IMR-90 (cell line): ENCODE results near the gene SCYGR8. TPM values are rescaled to one million over a fixed set of nuclear protein-coding genes. Genes with fewer than 3 reads are reported as not detected.

Source experiments
- ATAC-seq: fragments of 200-7000 bp; cut with Tn5 transposase; 2 replicates; pipeline ENCODE4 v1.9.1; 2020; ENCODE audit warnings: low read depth, mild to moderate bottlenecking, moderate library complexity
- BruUV-seq: library from RNA; stranded (reverse); fragments of 400-500 nt; replicated peaks from 2 replicates; lab custom pipeline; 2021; lab: Mats Ljungman, UMichigan
- CTCF ChIA-PET: fragments of 300-600 bp; formaldehyde crosslinking; extraction: SDS; loops from one replicate; lab custom pipeline; 2021; ENCODE audit warnings: antibody characterized with exemption; lab: Yijun Ruan, JAX
- POLR2A ChIA-PET: fragments of 300-600 bp; sonication (Branson Sonifier 250); formaldehyde crosslinking; loops from one replicate; lab custom pipeline; 2022; ENCODE audit warnings: antibody characterized with exemption; ENCODE audit not compliant: unreplicated experiment; lab: Charles Lee
- DNase-seq: peaks from one replicate; pipeline ENCODE4 v3.0.0; 2013
- H2AFZ ChIP-seq: replicated peaks from 2 replicates; pipeline ENCODE3; 2013; ENCODE audit warnings: low read length, mild to moderate bottlenecking; ENCODE audit not compliant: poor library complexity
- H2AK5ac ChIP-seq: 2 replicates; pipeline ENCODE4 v1.6.1; 2013; ENCODE audit warnings: low read depth, low read length, inconsistent platforms
- H2AK9ac ChIP-seq: replicated peaks from 2 replicates; pipeline ENCODE3; 2013; ENCODE audit warnings: mild to moderate bottlenecking, low read depth, low read length, moderate library complexity; ENCODE audit not compliant: poor library complexity
- H2BK120ac ChIP-seq: 2 replicates; pipeline ENCODE4 v1.6.1; 2013; ENCODE audit warnings: low read depth, low read length, inconsistent platforms
- H2BK15ac ChIP-seq: 3 replicates; pipeline ENCODE4 v1.6.1; 2013; ENCODE audit warnings: low read depth, low read length, inconsistent platforms
- H2BK20ac ChIP-seq: 2 replicates; pipeline ENCODE4 v1.6.1; 2013; ENCODE audit warnings: low read depth, mild to moderate bottlenecking, inconsistent platforms, low read length, moderate library complexity
- H2BK5ac ChIP-seq: 2 replicates; pipeline ENCODE4 v1.6.1; 2013; ENCODE audit warnings: mild to moderate bottlenecking, low read depth, low read length, inconsistent platforms; ENCODE audit not compliant: poor library complexity, severe bottlenecking
- H3K14ac ChIP-seq: replicated peaks from 2 replicates; pipeline ENCODE4 v1.6.1; 2013; ENCODE audit warnings: low read depth, low read length, inconsistent platforms
- H3K18ac ChIP-seq: 2 replicates; pipeline ENCODE4 v1.6.1; 2013; ENCODE audit warnings: low read depth, low read length, control low read depth
- H3K23ac ChIP-seq: 2 replicates; pipeline ENCODE4 v1.6.1; 2013; ENCODE audit warnings: low read depth, low read length, inconsistent platforms
- H3K27ac ChIP-seq: 2 replicates; pipeline ENCODE4 v1.5.1; 2013; ENCODE audit warnings: mild to moderate bottlenecking, control low read depth, low read length; ENCODE audit not compliant: insufficient read depth
- H3K27me3 ChIP-seq: 2 replicates; pipeline ENCODE4 v1.6.1; 2013; ENCODE audit warnings: low read length; ENCODE audit not compliant: control insufficient read depth, insufficient read depth
- H3K36me3 ChIP-seq: 2 replicates; pipeline ENCODE4 v1.6.1; 2013; ENCODE audit warnings: low read length, mixed read lengths; ENCODE audit not compliant: control insufficient read depth, insufficient read depth
- H3K4ac ChIP-seq: 2 replicates; pipeline ENCODE4 v1.6.1; 2013; ENCODE audit warnings: low read depth, low read length, inconsistent platforms
- H3K4me1 ChIP-seq: 2 replicates; pipeline ENCODE4 v1.6.1; 2013; ENCODE audit warnings: low read length, mixed read lengths; ENCODE audit not compliant: control insufficient read depth, insufficient read depth
- H3K4me2 ChIP-seq: 2 replicates; pipeline ENCODE4 v1.6.1; 2013; ENCODE audit warnings: low read depth, mild to moderate bottlenecking, control low read depth, low read length, moderate library complexity
- H3K4me3 ChIP-seq: 2 replicates; pipeline ENCODE4 v1.5.1; 2013; ENCODE audit warnings: low read depth, mild to moderate bottlenecking, control low read depth, low read length, moderate library complexity; ENCODE audit not compliant: insufficient read depth
- H3K56ac ChIP-seq: 2 replicates; pipeline ENCODE4 v1.6.1; 2013; ENCODE audit warnings: low read length, inconsistent platforms; ENCODE audit not compliant: insufficient read depth; ENCODE audit errors: extremely low read depth
- H3K79me1 ChIP-seq, 2 experiments: 2 replicates each; pipeline ENCODE4 v1.6.1; 2013; ENCODE audit warnings: low read length in 2 of 2, inconsistent platforms in 1 of 2, low read depth in 1 of 2
- H3K9ac ChIP-seq: 2 replicates; pipeline ENCODE4 v1.6.1; 2013; ENCODE audit warnings: low read depth, low read length, control low read depth
- H3K9me1 ChIP-seq: 2 replicates; pipeline ENCODE4 v1.6.1; 2013; ENCODE audit warnings: low read length, inconsistent platforms; ENCODE audit not compliant: insufficient read depth
- H3K9me3 ChIP-seq: 2 replicates; pipeline ENCODE4 v1.6.1; 2013; ENCODE audit warnings: low read length; ENCODE audit not compliant: control insufficient read depth, insufficient read depth
- H4K20me1 ChIP-seq: 2 replicates; pipeline ENCODE4 v1.6.1; 2013; ENCODE audit warnings: low read length, inconsistent platforms; ENCODE audit not compliant: insufficient read depth
- H4K5ac ChIP-seq: 2 replicates; pipeline ENCODE4 v1.6.1; 2013; ENCODE audit warnings: mild to moderate bottlenecking, low read depth, low read length, control low read depth
- H4K8ac ChIP-seq, 2 experiments: 2 replicates each; pipeline ENCODE4 v1.6.1; 2013; ENCODE audit warnings: low read depth in 2 of 2, low read length in 2 of 2, control low read depth in 1 of 2, inconsistent platforms in 1 of 2
- H4K91ac ChIP-seq: 2 replicates; pipeline ENCODE4 v1.6.1; 2013; ENCODE audit warnings: low read depth, low read length, inconsistent platforms; ENCODE audit not compliant: insufficient read depth
- BHLHE40 ChIP-seq: fragments of 150-350 bp; IDR thresholded peaks from 2 replicates; pipeline ENCODE4 v1.6.1; 2016; ENCODE audit warnings: mild to moderate bottlenecking, low read depth, low read length
- CHD1 ChIP-seq: IDR thresholded peaks from 2 replicates; pipeline ENCODE4 v1.6.1; 2012; ENCODE audit warnings: low read depth, low read length, improper control_type of control experiment
- MAFK ChIP-seq: IDR thresholded peaks from 2 replicates; pipeline ENCODE4 v1.6.1; 2012; ENCODE audit warnings: low read depth, low read length, improper control_type of control experiment
- MAZ ChIP-seq: IDR thresholded peaks from 2 replicates; pipeline ENCODE4 v1.6.1; 2012; ENCODE audit warnings: low read depth, mild to moderate bottlenecking, low read length, improper control_type of control experiment, moderate library complexity, borderline replicate concordance
- RCOR1 ChIP-seq: IDR thresholded peaks from 2 replicates; pipeline ENCODE4 v1.6.1; 2012; ENCODE audit warnings: mild to moderate bottlenecking, low read length, improper control_type of control experiment; ENCODE audit not compliant: insufficient replicate concordance
- SMC3 ChIP-seq: fragments of 150-350 bp; IDR thresholded peaks from 2 replicates; pipeline ENCODE4 v1.6.1; 2016; ENCODE audit warnings: low read depth, mild to moderate bottlenecking, antibody characterized with exemption, low read length, moderate library complexity
- WGBS, 2 experiments: methylation state at CpG; one replicate each; pipeline versions ENCODE4 v1.1.5 to v1.1.7; 2013; ENCODE audit warnings: missing lambda C conversion rate in 2 of 2; ENCODE audit not compliant: insufficient read length in 1 of 2; ENCODE audit errors: extremely low coverage in 2 of 2; 5-methylcytosine and 5-hydroxymethylcytosine counted together
- dilution Hi-C: fragments of 300-500 bp; cut with HindIII; formaldehyde crosslinking; loops from one replicate; pipeline ENCODE4 v1.14.3; 2018; ENCODE audit warnings: low sequenced_read_pairs; ENCODE audit not compliant: unreplicated experiment
- in situ Hi-C: fragments of 300-500 bp; cut with MboI; formaldehyde crosslinking; loops from 3 replicates; pipeline ENCODE4 v1.14.3; 2019; ENCODE audit warnings: low sequenced_read_pairs, inconsistent platforms, mixed read lengths
- intact Hi-C: fragments of 100-400 bp; cut with micrococcal nuclease; formaldehyde crosslinking; loops from 2 replicates; pipeline ENCODE4 v1.10.0; 2022
- polyA plus RNA-seq, 3 experiments: library from polyadenylated mRNA; depleted of rRNA; stranded (reverse); fragments of >200 nt; gene quantifications; 2 replicates each; pipeline ENCODE4 v1.2.3, GENCODE V29; 2012; ENCODE audit warnings: low replicate concordance in 1 of 3
- total RNA-seq: library from RNA; depleted of rRNA; stranded (reverse); fragments of >200 nt; gene quantifications from 2 replicates; pipeline ENCODE4 v1.2.3, GENCODE V29; 2012
- TF ChIP-seq, protein P1 (sequence below): fragments of 150-350 bp; IDR thresholded peaks from 2 replicates; pipeline ENCODE4 v1.6.1; 2017; ENCODE audit warnings: mild to moderate bottlenecking, antibody characterized with exemption, low read length, low read depth
- TF ChIP-seq, protein P2 (sequence below): conservative IDR thresholded peaks from 2 replicates; pipeline ENCODE4 v1.5.1; 2012; ENCODE audit warnings: mild to moderate bottlenecking, low read depth, low read length, improper control_type of control experiment

The SCYGR8 gene
- total and polyA plus RNA-seq, 2 of the 4 experiments (the other 2 are of a cell fraction), result not detected

GRCh38 chr2:227772197-227772661 is 26.5 kb downstream of the SCYGR8 start:
- Histone ChIP-seq H2AK5ac (no peak overlapping the region), H3K9ac (no peak overlapping the region), H3K9me1 (0 out of 2 replicates have a peak, but pooled peaks cover 3% of the 10 kb centered on the region), H3K9me3 (no peaks in the 10 kb centered on the region), H3K4ac (no peak overlapping the region), H3K27me3 (no peaks in the 10 kb centered on the region), H4K20me1 (no peaks in the 10 kb centered on the region), H3K36me3 (no peaks in the 10 kb centered on the region), H3K56ac (no peak overlapping the region), H3K18ac (no peak overlapping the region), H3K27ac (no peak overlapping the region), H4K8ac (no peak overlapping the region; a peak in 1 of 4 replicates), H2AK9ac (no peak overlapping the region), H3K14ac (no peak overlapping the region), H2AFZ (no peak overlapping the region), H2BK15ac (no peak overlapping the region), H4K91ac (no peak overlapping the region), H2BK20ac (no peak overlapping the region), H3K4me2 (no peak overlapping the region), H3K4me1 (no peaks in the 10 kb centered on the region), H3K23ac (no peak overlapping the region), H2BK5ac (no peak overlapping the region), H4K5ac (no peak overlapping the region), H3K4me3 (no peak overlapping the region), H3K79me1 (no peaks in the 10 kb centered on the region), H2BK120ac (no peak overlapping the region)
- in situ Hi-C loops (no loop called here), dilution Hi-C loops (no loop called here), intact Hi-C loops (no loop called here)
- no peak for DNase-seq
- WGBS, 2 experiments, result 83% methylated on average over 2 of the region's 5 CpGs; no CpG with 5 or more reads in 1 of the 2 experiments
- no peak for ATAC-seq
- ChIA-PET CTCF (no interaction called here), POLR2A (no interaction called here)
- no peak for TF ChIP-seq BHLHE40
- TF ChIP-seq SMC3, result no peak
- TF ChIP-seq MAFK, result no peak
- no peak for TF ChIP-seq RCOR1
- TF ChIP-seq, protein P1, sequence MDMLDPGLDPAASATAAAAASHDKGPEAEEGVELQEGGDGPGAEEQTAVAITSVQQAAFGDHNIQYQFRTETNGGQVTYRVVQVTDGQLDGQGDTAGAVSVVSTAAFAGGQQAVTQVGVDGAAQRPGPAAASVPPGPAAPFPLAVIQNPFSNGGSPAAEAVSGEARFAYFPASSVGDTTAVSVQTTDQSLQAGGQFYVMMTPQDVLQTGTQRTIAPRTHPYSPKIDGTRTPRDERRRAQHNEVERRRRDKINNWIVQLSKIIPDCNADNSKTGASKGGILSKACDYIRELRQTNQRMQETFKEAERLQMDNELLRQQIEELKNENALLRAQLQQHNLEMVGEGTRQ, result no peak
- TF ChIP-seq, protein P2, sequence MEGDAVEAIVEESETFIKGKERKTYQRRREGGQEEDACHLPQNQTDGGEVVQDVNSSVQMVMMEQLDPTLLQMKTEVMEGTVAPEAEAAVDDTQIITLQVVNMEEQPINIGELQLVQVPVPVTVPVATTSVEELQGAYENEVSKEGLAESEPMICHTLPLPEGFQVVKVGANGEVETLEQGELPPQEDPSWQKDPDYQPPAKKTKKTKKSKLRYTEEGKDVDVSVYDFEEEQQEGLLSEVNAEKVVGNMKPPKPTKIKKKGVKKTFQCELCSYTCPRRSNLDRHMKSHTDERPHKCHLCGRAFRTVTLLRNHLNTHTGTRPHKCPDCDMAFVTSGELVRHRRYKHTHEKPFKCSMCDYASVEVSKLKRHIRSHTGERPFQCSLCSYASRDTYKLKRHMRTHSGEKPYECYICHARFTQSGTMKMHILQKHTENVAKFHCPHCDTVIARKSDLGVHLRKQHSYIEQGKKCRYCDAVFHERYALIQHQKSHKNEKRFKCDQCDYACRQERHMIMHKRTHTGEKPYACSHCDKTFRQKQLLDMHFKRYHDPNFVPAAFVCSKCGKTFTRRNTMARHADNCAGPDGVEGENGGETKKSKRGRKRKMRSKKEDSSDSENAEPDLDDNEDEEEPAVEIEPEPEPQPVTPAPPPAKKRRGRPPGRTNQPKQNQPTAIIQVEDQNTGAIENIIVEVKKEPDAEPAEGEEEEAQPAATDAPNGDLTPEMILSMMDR, result no peak
- no peak for TF ChIP-seq CHD1
- no peak for TF ChIP-seq MAZ
- BruUV-seq, result no TSS peak
